K562 (cell line): ENCODE data around the gene SLC37A3. TPM values are rescaled to one million over a fixed set of nuclear protein-coding genes. Genes with fewer than 3 reads are reported as not detected.

Experiments used
- ATF4 ChIP-seq: fragments of 450-650 bp; formaldehyde crosslinking; IDR thresholded peaks from 2 replicates; pipeline ENCODE4 v1.4.0; 2022; ENCODE audit warnings: mild to moderate bottlenecking, moderate library complexity
- ETV5 ChIP-seq: sonication (generic); formaldehyde crosslinking; IDR thresholded peaks from 2 replicates; pipeline ENCODE4 v1.4.0; 2020; ENCODE audit warnings: low read depth, mild to moderate bottlenecking, missing genetic modification reagents
- FOXJ3 ChIP-seq: sonication (generic); formaldehyde crosslinking; IDR thresholded peaks from 2 replicates; pipeline ENCODE4 v1.4.0; 2020; ENCODE audit warnings: mild to moderate bottlenecking, missing genetic modification reagents
- HES1 ChIP-seq: fragments of 450-650 bp; IDR thresholded peaks from 2 replicates; pipeline ENCODE4 v1.6.1; 2016; ENCODE audit warnings: low read depth, mild to moderate bottlenecking, moderate library complexity
- JUND ChIP-seq, 2 experiments: IDR thresholded peaks; 2 replicates in 1 of 2; 3 replicates in 1 of 2; pipeline ENCODE4 v1.6.1; 2011; ENCODE audit warnings: borderline replicate concordance in 2 of 2, low read depth in 2 of 2, low read length in 2 of 2, improper control_type of control experiment in 1 of 2, missing biosample characterization in 1 of 2, missing genetic modification characterization in 1 of 2, missing genetic modification reagents in 1 of 2
- MEF2D ChIP-seq: conservative IDR thresholded peaks from 2 replicates; pipeline ENCODE4 v1.6.1; 2016; ENCODE audit warnings: low read depth, missing genetic modification characterization, missing compliant biosample characterization
- NRF1 ChIP-seq, 2 experiments: fragments of 450-650 bp; IDR thresholded peaks in 1 of 2; conservative IDR thresholded peaks in 1 of 2; 2 replicates each; pipeline ENCODE4 v1.6.1; 2014; ENCODE audit warnings: mild to moderate bottlenecking in 2 of 2
- RNF219 ChIP-seq: fragments of 250-450 bp; sonication (Bioruptor Pico); IDR thresholded peaks from 2 replicates; pipeline ENCODE4 v1.5.0; 2022; ENCODE audit warnings: mild to moderate bottlenecking
- RUNX1 ChIP-seq: sonication (generic); IDR thresholded peaks from 2 replicates; pipeline ENCODE4 v1.6.1; 2016; ENCODE audit warnings: antibody characterized with exemption, low read depth
- TBL1XR1 ChIP-seq, 2 experiments: IDR thresholded peaks; 2 replicates each; pipeline ENCODE4 v1.6.1; 2012; ENCODE audit warnings: improper control_type of control experiment in 2 of 2, low read length in 2 of 2, mild to moderate bottlenecking in 1 of 2
- WHSC1 ChIP-seq: IDR thresholded peaks from one replicate; pipeline ENCODE4 v1.6.1; 2012; ENCODE audit warnings: low read length, control low read depth, inconsistent platforms
- ZFX ChIP-seq: sonication (generic); formaldehyde crosslinking; IDR thresholded peaks from 2 replicates; pipeline ENCODE4 v1.8.0; 2022; ENCODE audit warnings: mild to moderate bottlenecking, missing genetic modification reagents, moderate library complexity
- ZNF124 ChIP-seq: sonication (generic); formaldehyde crosslinking; IDR thresholded peaks from 2 replicates; pipeline ENCODE4 v1.8.1; 2022; ENCODE audit warnings: missing genetic modification reagents
- ZNF224 ChIP-seq: sonication (generic); formaldehyde crosslinking; IDR thresholded peaks from 2 replicates; pipeline ENCODE4 v1.8.0; 2022; ENCODE audit warnings: mild to moderate bottlenecking, missing genetic modification reagents
- ZNF3 ChIP-seq: fragments of 250-450 bp; sonication (Bioruptor Pico); IDR thresholded peaks from 2 replicates; pipeline ENCODE4 v1.5.0; 2021; ENCODE audit warnings: mild to moderate bottlenecking, moderate library complexity
- ZNF354B ChIP-seq: fragments of 250-450 bp; sonication (Bioruptor Pico); IDR thresholded peaks from 2 replicates; pipeline ENCODE4 v1.4.0; 2020
- ZNF551 ChIP-seq: fragments of 250-450 bp; sonication (Bioruptor Pico); IDR thresholded peaks from 2 replicates; pipeline ENCODE4 v1.5.0; 2021; ENCODE audit warnings: mild to moderate bottlenecking, moderate library complexity
- ZNF668 ChIP-seq: fragments of 250-450 bp; sonication (Bioruptor Pico); IDR thresholded peaks from 2 replicates; pipeline ENCODE4 v1.8.0; 2022; ENCODE audit warnings: mild to moderate bottlenecking, inconsistent platforms
- ZZZ3 ChIP-seq: fragments of 450-650 bp; IDR thresholded peaks from 2 replicates; pipeline ENCODE4 v1.6.1; 2016; ENCODE audit warnings: antibody characterized with exemption, mild to moderate bottlenecking, moderate library complexity
- polyA plus RNA-seq, 8 experiments: library from polyadenylated mRNA; depleted of rRNA in 4 of 8; stranded (reverse) in 5 of 8; unstranded in 3 of 8; fragments of >200 nt; fragmentation: Nextera tagmentation in 2 of 8; fragmentation: Illumina TruSeq in 1 of 8; extraction: Ambion mirVana in 2 of 8; extraction: Trizol in 1 of 8; gene quantifications; 2 replicates each; pipeline versions ENCODE4 v1.2.1 to v1.2.3, GENCODE V29; 2011 to 2014; ENCODE audit warnings: inconsistent platforms in 1 of 8, missing spikeins in 1 of 8
- total RNA-seq, 7 experiments: library from RNA; depleted of rRNA in 6 of 7; stranded (reverse); fragments of >200 nt in 6 of 7; fragmentation: Illumina TruSeq in 2 of 7; extraction: Trizol in 2 of 7; gene quantifications; 2 replicates each; pipeline versions ENCODE4 v1.2.1 to v1.2.3, GENCODE V29; 2011 to 2021; ENCODE audit warnings: low replicate concordance in 1 of 7
- TF ChIP-seq, protein P1 (sequence below), 3 experiments: fragments of 200-800 bp in 1 of 3; fragments of 250-450 bp in 1 of 3; fragments of 450-650 bp in 1 of 3; sonication (Bioruptor Pico) in 1 of 3; sonication (Bioruptor generic) in 1 of 3; formaldehyde crosslinking in 1 of 3; IDR thresholded peaks; 2 replicates each; pipeline versions ENCODE4 v1.6.1 to v1.8.0; 2016 to 2022; ENCODE audit warnings: mild to moderate bottlenecking in 2 of 3, missing genetic modification characterization in 2 of 3, missing compliant biosample characterization in 1 of 3, moderate library complexity in 1 of 3

Gene SLC37A3
- total and polyA plus RNA-seq, 9 of the 15 experiments (the other 6 are each of a cell fraction or from before 2014, with no cell fraction given), result 11.7 to 59.1 (median 26.8) TPM

DNA sequence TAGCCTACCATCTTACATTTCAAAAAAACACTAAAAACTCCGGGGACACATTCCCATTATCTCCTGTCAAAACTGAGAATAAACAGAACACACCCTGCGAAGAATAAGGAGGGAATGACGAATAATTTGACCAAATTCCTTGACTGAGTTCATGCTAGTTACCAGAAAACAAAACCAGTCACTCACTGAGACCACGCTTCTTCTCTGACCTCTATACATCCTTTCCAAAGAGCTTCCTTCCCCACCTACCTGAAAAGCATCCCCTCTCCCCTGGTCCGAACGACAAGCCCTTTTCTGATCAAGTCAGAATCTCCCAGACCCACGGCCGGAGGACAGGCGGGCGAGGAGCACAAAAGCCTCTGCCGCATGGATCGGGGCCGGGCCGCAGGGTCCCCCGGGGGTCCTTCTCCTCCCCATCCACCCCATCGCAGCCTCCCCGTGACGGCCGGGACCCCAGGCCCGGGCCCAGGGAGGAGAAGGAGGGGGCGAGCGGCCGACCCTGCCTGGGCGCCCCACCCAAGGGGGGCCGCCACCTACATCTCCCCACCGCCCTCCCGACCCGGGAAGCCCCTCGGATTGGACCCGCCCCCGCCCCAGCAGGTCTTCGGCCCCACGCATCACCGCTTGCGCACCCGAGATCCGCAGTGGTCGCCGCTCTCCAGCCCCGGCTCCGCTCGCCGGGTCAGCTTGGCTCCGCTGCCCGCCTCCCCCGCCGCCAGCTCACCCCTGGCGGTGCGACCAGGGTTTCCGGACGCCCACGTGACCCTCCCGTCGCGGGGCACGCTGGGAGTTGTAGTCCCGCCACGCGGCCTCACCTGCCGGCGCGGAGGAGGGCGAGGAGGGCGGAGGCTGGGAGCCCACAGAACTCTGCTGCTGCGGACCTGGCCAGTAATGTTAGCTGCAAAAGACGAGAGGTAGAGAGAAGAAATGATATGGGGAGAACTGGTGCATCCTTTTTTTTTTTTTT, at the start of gene SLC37A3 (continued):
- TF ChIP-seq, protein P1, sequence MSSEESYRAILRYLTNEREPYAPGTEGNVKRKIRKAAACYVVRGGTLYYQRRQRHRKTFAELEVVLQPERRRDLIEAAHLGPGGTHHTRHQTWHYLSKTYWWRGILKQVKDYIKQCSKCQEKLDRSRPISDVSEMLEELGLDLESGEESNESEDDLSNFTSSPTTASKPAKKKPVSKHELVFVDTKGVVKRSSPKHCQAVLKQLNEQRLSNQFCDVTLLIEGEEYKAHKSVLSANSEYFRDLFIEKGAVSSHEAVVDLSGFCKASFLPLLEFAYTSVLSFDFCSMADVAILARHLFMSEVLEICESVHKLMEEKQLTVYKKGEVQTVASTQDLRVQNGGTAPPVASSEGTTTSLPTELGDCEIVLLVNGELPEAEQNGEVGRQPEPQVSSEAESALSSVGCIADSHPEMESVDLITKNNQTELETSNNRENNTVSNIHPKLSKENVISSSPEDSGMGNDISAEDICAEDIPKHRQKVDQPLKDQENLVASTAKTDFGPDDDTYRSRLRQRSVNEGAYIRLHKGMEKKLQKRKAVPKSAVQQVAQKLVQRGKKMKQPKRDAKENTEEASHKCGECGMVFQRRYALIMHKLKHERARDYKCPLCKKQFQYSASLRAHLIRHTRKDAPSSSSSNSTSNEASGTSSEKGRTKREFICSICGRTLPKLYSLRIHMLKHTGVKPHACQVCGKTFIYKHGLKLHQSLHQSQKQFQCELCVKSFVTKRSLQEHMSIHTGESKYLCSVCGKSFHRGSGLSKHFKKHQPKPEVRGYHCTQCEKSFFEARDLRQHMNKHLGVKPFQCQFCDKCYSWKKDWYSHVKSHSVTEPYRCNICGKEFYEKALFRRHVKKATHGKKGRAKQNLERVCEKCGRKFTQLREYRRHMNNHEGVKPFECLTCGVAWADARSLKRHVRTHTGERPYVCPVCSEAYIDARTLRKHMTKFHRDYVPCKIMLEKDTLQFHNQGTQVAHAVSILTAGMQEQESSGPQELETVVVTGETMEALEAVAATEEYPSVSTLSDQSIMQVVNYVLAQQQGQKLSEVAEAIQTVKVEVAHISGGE (CRISPR knock-in tag; IDR thresholded peaks at IDR 0.05), result peak in 1 of 3 experiments; percentile 71; a peak in 2 of 6 replicates
- TF ChIP-seq FOXJ3 (CRISPR knock-in tag), result no peak
- no peak for TF ChIP-seq ZNF3 (CRISPR knock-in tag)
- no peak; the same call in 1 of the 2 replicates for TF ChIP-seq ZNF124
- TF ChIP-seq HES1, result no peak
- no peak for TF ChIP-seq ZNF354B
- TF ChIP-seq ETV5 (CRISPR knock-in tag), result peak; percentile 90
- TF ChIP-seq MEF2D, result no peak
- TF ChIP-seq ZNF551, result no peak
- no peak for TF ChIP-seq ZNF668 (CRISPR knock-in tag)
- TF ChIP-seq JUND (IDR thresholded peaks at IDR 0.05; ENCODE audit: borderline replicate concordance, low read depth, low read length), result peak; percentile 69
- TF ChIP-seq JUND (tag; IDR thresholded peaks at IDR 0.05; ENCODE audit: borderline replicate concordance, low read depth, low read length), result no peak; the same call in 2 of the 3 replicates
- no peak; the same call in 1 of the 2 replicates for TF ChIP-seq ATF4 (CRISPR knock-in tag)
- no peak for TF ChIP-seq RNF219 (CRISPR knock-in tag)
- TF ChIP-seq ZFX, result peak; percentile 77
- TF ChIP-seq ZZZ3, result no peak
- TF ChIP-seq WHSC1, result no peak
- peak in 1 of 2 experiments; percentile 49; a peak in 1 of 4 replicates for TF ChIP-seq TBL1XR1 (IDR thresholded peaks at IDR 0.05; ENCODE audit: low read length in 2 of 2)
- peak; percentile 41; the same call in 1 of the 2 replicates for TF ChIP-seq RUNX1
- TF ChIP-seq NRF1 (conservative IDR thresholded peaks at IDR 0.05 in 1 of 2, IDR thresholded peaks at IDR 0.05 in 1 of 2), result peak; percentile 73 to 77
- TF ChIP-seq ZNF224 (CRISPR knock-in tag), result no peak
